Stimulated activated CD4-positive, alpha-beta T cell treated with anti-CD3 and anti-CD28 coated beads, Interleukin-12 subunit alpha, Interleukin-12 subunit beta, amount 100 ng/mL, for 24 hours (primary cell): Measurements from ENCODE around the gene CEP97.
"Not testable (repeated sequence)": the region's sequence is repeated elsewhere in the genome, so short reads cannot be mapped to it uniquely, and the experiment has no call there.

Experiments used
- DNase-seq, 2 experiments: peaks; one replicate each; pipeline ENCODE4 v3.0.0-alpha.2; 2020; ENCODE audit warnings: low read depth in 2 of 2

Gene CEP97

GRCh38 chr3:101703169-101703568, 21.2 kb upstream of the CEP97 start:
- DNase-seq: no peak

DNA sequence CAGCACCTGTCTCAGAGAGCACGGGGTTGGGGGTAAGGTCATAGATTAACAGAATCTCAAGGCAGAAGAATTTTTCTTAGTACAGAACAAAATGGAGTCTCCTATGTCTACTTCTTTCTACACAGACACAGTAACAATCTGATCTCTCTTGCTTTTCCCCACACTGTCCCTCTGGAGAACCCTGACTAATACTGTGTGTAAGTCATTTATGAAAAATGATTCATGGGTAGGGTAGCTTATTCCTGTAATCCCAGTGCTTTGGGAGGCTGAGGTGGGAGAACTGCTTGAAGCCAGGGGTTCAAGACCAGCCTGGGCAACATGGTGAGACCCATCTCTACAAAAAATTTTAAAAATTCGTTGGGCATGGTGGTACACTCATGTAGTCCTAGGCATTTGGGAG, 19.8 kb upstream of the CEP97 start:
- not testable (repeated sequence) for DNase-seq

- no peak for DNase-seq
Measured at GRCh38 chr3:101709126-101709525, 15.3 kb upstream of the CEP97 start.

DNA sequence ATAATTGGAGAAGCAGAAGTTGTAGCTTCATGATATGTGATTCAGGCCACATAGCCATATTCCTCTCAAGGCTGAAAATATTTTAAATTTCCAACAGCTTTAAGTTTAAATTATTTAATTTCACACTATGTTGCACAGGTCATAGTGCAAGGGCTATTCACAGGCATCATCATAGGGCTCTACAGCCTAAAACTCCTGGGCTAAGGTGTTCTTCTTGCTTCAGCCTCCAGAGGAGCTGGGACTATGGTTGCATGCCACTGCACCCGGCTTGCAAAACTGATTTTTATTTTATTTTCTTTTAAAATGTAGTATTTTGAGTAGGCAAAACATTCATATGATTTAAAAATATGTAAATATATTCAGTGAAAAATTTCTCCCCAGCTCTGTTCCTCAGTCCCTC, 6.0 kb upstream of the CEP97 start:
- no peak for DNase-seq

GRCh38 chr3:101719604-101720185, 4.7 kb upstream of the CEP97 start:
- DNase-seq: no peak

GRCh38 chr3:101720851-101721840, 3.3 kb upstream of the CEP97 start:
- no peak for DNase-seq

DNA sequence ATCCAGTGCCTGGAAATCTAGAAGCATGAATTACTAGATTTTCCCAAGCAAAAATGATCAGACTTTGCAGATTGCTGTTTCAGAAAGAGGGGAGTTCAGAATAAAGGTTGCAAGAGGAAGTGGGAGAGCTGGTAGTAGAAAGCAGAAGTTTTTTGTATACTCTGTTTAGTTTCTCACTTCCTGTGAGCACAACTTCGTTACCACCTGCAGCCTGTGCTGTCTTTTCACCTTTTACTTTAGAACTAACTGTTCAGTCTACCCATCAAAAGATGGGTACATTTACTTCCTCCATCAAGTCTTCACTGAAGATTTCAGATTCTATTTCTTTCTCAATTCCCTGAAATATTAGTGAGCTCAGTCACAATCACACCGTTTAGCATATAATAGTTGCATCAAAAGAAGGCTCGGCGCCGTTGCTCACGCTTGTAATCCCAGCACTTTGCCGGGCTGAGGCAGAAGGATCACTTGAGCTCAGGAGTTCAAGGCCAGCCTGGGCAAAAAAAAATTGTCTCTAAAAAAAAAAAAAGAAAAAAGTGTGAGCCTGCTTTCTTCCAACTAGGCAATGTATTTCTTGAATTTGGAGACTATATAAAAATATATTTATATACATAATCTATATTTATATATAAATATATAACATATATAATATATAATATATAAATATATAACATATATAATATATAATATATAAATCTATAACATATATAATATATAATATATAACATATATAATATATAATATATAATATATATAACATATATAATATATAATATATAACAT, 1.8 kb upstream of the CEP97 start:
- no peak for DNase-seq

DNA sequence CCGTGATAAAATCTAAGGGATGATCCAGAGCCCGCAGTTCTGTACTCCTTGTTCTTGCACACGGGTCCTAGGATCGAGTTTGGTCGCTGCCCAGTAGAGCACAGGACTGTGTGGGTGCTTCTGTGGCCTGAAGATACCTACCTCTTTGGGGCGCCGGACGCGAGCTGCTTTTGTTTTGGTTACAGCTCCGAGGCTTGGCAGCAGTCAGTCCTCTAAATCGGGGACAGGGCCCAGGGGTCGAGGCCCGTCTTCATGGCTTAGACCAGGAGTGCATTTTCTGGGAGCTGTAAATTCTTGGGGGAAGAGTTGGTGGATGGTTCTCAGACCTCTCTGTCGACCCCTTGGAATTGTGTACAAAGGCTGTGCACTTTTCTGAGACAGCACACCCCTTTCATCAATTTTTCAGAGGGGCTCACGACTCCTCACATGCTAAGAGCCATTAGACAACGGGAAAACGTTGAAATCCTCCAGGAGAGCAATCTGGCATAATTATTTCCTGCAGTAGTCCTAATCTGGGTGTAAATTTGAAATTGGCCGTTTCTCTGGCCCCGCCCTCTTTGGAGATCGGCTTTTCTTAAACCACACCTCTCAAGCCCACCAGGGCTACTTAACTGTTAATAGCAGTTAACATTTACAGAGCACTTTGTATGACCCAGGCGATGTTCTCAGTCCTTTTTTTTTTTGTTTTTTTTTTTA, 928 bp downstream of the CEP97 start:
- DNase-seq: peak in 1 of 2 experiments; percentile 15

GRCh38 chr3:101725890-101726275, 1.5 kb downstream of the CEP97 start:
- DNase-seq: no peak

DNA sequence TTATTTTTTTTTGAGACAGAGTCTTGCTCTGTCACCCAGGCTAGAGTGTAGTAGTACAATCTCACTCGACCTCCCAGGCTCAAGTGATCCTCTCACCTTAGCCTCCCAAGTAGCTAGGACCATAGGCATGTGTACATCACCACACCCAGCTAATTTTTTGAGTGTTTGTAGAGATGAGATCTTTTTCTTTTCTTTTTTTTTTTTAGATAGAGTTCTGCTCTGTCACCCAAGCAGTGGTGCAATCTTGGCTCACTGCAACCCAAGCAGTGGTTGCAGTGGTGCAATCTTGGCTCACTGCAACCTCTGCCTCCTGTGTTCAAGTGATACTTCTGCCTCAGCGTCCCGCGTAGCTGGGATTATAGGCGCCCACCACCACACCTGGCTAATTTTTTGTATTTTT, 5.2 kb downstream of the CEP97 start:
- DNase-seq: no peak

DNA sequence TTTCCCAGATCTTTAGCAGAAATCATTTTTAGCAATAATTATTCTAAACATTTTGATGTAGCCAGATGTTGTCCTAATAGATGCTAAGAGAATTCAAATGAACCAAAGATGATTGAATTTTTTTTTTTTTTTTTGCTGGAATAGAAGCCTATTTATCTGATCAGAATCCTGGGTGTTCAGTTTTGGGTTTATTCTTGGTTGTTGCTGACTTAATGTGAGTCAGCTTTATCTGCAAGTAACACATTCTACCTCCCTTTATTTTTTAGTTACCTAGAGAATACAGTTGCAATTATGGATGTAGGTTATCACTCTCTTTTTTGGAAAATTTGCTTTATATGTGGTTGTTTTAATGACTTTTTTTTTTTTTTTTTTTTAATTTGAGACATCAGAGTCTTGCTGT, 6.4 kb downstream of the CEP97 start:
- no peak for DNase-seq

- no peak for DNase-seq
Measured at GRCh38 chr3:101732240-101732641, 7.8 kb downstream of the CEP97 start.

- no peak for DNase-seq
Measured at GRCh38 chr3:101735833-101736232, 11.4 kb downstream of the CEP97 start.

- DNase-seq: not testable (repeated sequence)
Measured at GRCh38 chr3:101741914-101742313, 17.5 kb downstream of the CEP97 start.

DNA sequence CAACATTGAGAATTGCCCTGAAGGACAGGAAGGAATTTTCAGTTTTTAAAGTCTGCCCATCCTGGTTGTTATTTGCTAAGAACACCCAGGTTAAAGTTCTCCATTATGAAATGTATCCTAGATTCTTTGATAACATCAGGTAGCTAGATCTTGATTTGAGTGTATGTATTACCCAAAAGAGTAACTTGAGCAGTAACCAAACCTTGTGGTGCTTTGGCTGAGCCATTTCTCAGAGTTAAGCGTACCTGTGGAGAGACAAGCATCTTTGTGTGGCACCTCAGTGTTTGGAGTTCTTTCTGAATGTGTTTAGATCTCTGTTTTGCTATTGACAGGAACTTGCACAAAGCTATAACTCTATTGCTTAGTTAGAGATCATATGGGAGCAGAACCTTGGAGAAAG, 20.4 kb downstream of the CEP97 start:
- no peak for DNase-seq

DNA sequence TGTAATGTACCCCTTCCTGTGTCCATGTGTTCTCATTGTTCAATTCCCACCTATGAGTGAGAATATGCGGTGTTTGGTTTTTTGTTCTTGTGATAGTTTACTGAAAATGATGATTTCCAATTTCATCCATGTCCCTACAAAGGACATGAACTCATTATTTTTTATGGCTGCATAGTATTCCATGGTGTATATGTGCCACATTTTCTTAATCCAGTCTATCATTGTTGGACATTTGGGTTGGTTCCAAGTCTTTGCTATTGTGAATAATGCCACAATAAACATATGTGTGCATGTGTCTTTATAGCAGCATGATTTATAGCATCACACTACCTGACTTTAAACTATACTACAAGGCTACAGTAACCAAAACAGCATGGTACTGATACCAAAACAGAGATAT, 21.5 kb downstream of the CEP97 start:
- DNase-seq: not testable (repeated sequence)

- DNase-seq: not testable (repeated sequence)
Measured at GRCh38 chr3:101753386-101754113, 29.1 kb downstream of the CEP97 start.

DNA sequence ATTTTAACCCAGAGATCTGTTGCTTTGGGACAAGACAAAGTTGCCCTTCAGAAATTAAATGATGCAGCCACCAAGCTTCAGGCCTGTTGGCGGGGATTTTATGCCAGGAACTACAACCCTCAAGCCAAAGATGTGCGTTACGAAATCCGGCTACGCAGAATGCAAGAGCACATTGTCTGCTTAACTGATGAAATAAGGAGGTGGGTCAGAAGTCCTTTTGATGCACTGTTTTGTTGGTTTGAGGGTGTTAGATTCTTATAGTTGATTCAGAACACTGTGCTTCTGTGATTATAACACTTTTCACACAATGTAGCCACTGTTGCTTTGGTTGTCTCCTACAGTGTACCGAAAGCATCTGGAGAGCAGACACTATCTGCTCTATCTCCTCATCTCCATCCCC, 33.8 kb downstream of the CEP97 start:
- no peak for DNase-seq

GRCh38 chr3:101762041-101762646, 37.7 kb downstream of the CEP97 start:
- DNase-seq: no peak

DNA sequence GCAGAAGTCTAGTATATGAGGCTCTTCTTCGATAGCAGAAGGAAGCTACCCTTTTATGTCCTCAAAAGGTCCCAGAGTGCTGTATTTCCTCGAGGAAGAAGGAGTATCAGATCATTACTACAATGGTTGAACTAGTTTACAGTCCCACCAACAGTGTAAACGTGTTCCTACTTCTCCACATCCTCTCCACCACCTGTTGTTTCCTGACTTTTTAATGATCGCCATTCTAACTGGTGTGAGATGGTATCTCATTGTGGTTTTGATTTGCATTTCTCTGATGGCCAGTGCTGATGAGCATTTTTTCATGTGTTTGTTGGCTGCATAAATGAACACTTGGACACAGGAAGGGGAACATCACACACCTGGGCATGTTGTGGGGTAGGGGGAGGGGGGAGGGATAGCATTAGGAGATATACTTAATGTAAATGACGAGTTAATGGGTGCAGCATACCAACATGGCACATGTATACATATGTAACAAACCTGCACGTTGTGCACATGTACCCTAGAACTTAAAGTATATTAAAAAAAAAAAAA, 53.4 kb downstream of the CEP97 start:
- not testable (repeated sequence) for DNase-seq
